MCF 10A (cell line): ENCODE measurements around the gene TEX55. TPM values are rescaled to one million over a fixed set of nuclear protein-coding genes. Genes with fewer than 3 reads are reported as not detected.

ENCODE experiments used
- BruUV-seq: library from RNA; stranded (reverse); fragments of 400-500 nt; replicated peaks from 2 replicates; lab custom pipeline; 2021; lab: Mats Ljungman, UMichigan
- CTCF ChIA-PET: fragments of 300-600 bp; sonication (Branson Sonifier 250); formaldehyde crosslinking; extraction: SDS; loops from one replicate; lab custom pipeline; 2021; ENCODE audit warnings: antibody characterized with exemption, inconsistent platforms; lab: Yijun Ruan, JAX
- POLR2A ChIA-PET: fragments of 300-600, 350-650 bp; sonication (Branson Sonifier 250); formaldehyde crosslinking; extraction: SDS; loops from one replicate; lab custom pipeline; 2020; ENCODE audit warnings: antibody characterized with exemption, inconsistent platforms; lab: Yijun Ruan, JAX
- DNase-seq: peaks from one replicate; pipeline ENCODE4 v3.0.0-alpha.2; 2018; ENCODE audit not compliant: unreplicated experiment
- H3K27ac Mint-ChIP-seq: one replicate; pipeline ENCODE4 v1.8.0; 2022; ENCODE audit warnings: mild to moderate bottlenecking, low read depth, mixed read lengths; ENCODE audit not compliant: unreplicated experiment
- H3K27me3 Mint-ChIP-seq: one replicate; pipeline ENCODE4 v1.8.0; 2022; ENCODE audit warnings: mixed read lengths; ENCODE audit not compliant: insufficient read depth, unreplicated experiment
- H3K36me3 Mint-ChIP-seq: one replicate; pipeline ENCODE4 v1.8.0; 2022; ENCODE audit warnings: mild to moderate bottlenecking, moderate library complexity, mixed read lengths; ENCODE audit not compliant: insufficient read depth, unreplicated experiment
- H3K4me1 Mint-ChIP-seq: one replicate; pipeline ENCODE4 v1.8.0; 2022; ENCODE audit warnings: mixed read lengths; ENCODE audit not compliant: insufficient read depth, unreplicated experiment
- H3K4me3 Mint-ChIP-seq: one replicate; pipeline ENCODE4 v1.8.0; 2022; ENCODE audit warnings: mild to moderate bottlenecking, moderate library complexity, mixed read lengths; ENCODE audit not compliant: unreplicated experiment
- H3K9me3 Mint-ChIP-seq: one replicate; pipeline ENCODE4 v1.8.0; 2022; ENCODE audit warnings: mixed read lengths; ENCODE audit not compliant: unreplicated experiment
- intact Hi-C: fragments of 100-400 bp; cut with micrococcal nuclease; formaldehyde crosslinking; loops from 2 replicates; pipeline ENCODE4 v1.14.1; 2022
- total RNA-seq: library from RNA; stranded (reverse); gene quantifications from 2 replicates; pipeline ENCODE4 v1.2.3, GENCODE V29; 2022
- TF ChIP-seq, protein P1 (sequence below): fragments of 200-600 bp; IDR thresholded peaks from one replicate; pipeline ENCODE4 v1.8.0; 2022; ENCODE audit warnings: antibody characterized with exemption, mild to moderate bottlenecking; ENCODE audit not compliant: unreplicated experiment

Gene TEX55
- total RNA-seq, 1 experiment from 2014 or later: not detected

DNA sequence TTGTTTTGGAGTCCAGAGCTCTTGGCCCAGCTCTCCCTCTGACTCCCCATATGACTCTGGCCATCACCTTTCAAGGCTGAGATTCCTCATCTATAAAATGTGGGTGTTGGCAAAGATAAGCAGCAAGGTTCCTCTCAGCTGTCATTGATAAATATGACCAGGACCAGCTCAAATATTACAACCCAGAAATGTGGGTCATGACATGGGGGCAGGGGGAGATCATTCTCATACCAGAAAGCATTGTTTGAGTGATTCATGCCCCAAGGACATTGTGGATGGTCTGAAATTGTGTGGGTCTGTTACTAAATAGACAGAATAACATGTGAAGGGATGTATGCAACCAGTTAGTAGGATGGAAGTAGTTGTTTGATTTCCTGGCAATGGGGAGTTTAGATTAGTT lies 41.3 kb downstream of the TEX55 start:
- ChIA-PET CTCF (interaction anchor here (1.6 kb wide), 1 partner anchor 19 kb away, joined by 4 read pairs; no protein-coding TSS in a partner anchor), POLR2A (no interaction called here)

GRCh38 chr3:119191800-119192199 lies 45.8 kb downstream of the TEX55 start:
- POLR2A ChIA-PET: no interaction called here
- H3K27ac Mint-ChIP-seq: no peak overlapping the region
- CTCF ChIA-PET: interaction anchor here (0.6 to 1.0 kb wide), 2 partner anchors 11 to 308 kb away, joined by 3 to 4 read pairs; no protein-coding TSS in a partner anchor

More for the DNA sequence above, 41.3 kb downstream of the TEX55 start:
- TF ChIP-seq, protein P1, sequence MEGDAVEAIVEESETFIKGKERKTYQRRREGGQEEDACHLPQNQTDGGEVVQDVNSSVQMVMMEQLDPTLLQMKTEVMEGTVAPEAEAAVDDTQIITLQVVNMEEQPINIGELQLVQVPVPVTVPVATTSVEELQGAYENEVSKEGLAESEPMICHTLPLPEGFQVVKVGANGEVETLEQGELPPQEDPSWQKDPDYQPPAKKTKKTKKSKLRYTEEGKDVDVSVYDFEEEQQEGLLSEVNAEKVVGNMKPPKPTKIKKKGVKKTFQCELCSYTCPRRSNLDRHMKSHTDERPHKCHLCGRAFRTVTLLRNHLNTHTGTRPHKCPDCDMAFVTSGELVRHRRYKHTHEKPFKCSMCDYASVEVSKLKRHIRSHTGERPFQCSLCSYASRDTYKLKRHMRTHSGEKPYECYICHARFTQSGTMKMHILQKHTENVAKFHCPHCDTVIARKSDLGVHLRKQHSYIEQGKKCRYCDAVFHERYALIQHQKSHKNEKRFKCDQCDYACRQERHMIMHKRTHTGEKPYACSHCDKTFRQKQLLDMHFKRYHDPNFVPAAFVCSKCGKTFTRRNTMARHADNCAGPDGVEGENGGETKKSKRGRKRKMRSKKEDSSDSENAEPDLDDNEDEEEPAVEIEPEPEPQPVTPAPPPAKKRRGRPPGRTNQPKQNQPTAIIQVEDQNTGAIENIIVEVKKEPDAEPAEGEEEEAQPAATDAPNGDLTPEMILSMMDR: no peak
- Mint-ChIP-seq H3K36me3 (no peaks in the 10 kb centered on the region), H3K4me3 (no peak overlapping the region), H3K4me1 (peaks cover 18% of the 10 kb centered on the region), H3K27ac (no peak overlapping the region), H3K27me3 (no peaks in the 10 kb centered on the region), H3K9me3 (no peaks in the 10 kb centered on the region)
- intact Hi-C loops: no loop called here
- no peak for DNase-seq
- no TSS peak for BruUV-seq

GRCh38 chr3:119194237-119195150 lies 48.5 kb downstream of the TEX55 start:
- Mint-ChIP-seq H3K4me3 (no peak overlapping the region), H3K27ac (no peak overlapping the region), H3K9me3 (no peaks in the 10 kb centered on the region), H3K27me3 (no peaks in the 10 kb centered on the region), H3K4me1 (peaks cover 5% of the 10 kb centered on the region), H3K36me3 (no peaks in the 10 kb centered on the region)
- no TSS peak for BruUV-seq
- ChIA-PET CTCF (interaction anchor here (0.7 kb wide), 1 partner anchor 1828 kb away, joined by 3 read pairs; no protein-coding TSS in a partner anchor), POLR2A (interaction anchor here (0.7 kb wide), 1 partner anchor 802 kb away, joined by 3 read pairs; no protein-coding TSS in a partner anchor)
- intact Hi-C loops: no loop called here
- DNase-seq: no peak
- TF ChIP-seq, protein P1: no peak

More at GRCh38 chr3:119191800-119192199, 45.8 kb downstream of the TEX55 start:
- no peaks in the 10 kb centered on the region for H3K9me3 Mint-ChIP-seq
- TF ChIP-seq, protein P1: no peak
- DNase-seq: no peak
- peaks cover 5% of the 10 kb centered on the region for H3K4me1 Mint-ChIP-seq
- no peak overlapping the region for H3K4me3 Mint-ChIP-seq
- H3K27me3 Mint-ChIP-seq: no peaks in the 10 kb centered on the region
- no TSS peak for BruUV-seq
- intact Hi-C loops: no loop called here
- H3K36me3 Mint-ChIP-seq: no peaks in the 10 kb centered on the region

GRCh38 chr3:119195151-119195476 lies 49.1 kb downstream of the TEX55 start:
- no peak for DNase-seq
- ChIA-PET CTCF (no interaction called here), POLR2A (interaction anchor here (0.7 kb wide), 1 partner anchor 803 kb away, joined by 3 read pairs; no protein-coding TSS in a partner anchor)
- no peak overlapping the region for H3K4me3 Mint-ChIP-seq
- TF ChIP-seq, protein P1: no peak
- no peaks in the 10 kb centered on the region for H3K36me3 Mint-ChIP-seq
- no peaks in the 10 kb centered on the region for H3K27me3 Mint-ChIP-seq
- peaks cover 5% of the 10 kb centered on the region for H3K4me1 Mint-ChIP-seq
- no peak overlapping the region for H3K27ac Mint-ChIP-seq
- no peaks in the 10 kb centered on the region for H3K9me3 Mint-ChIP-seq
- intact Hi-C loops: no loop called here
- BruUV-seq: no TSS peak
